ENCODE results near the gene HORMAD2.

- TF ChIP-seq CTCF (IDR thresholded peaks at IDR 0.05): no peak
- TF ChIP-seq EZH2phosphoT487 (IDR thresholded peaks at IDR 0.05): no peak
These were observed 16.1 kb upstream of the HORMAD2 start for GRCh38 chr22:30064172-30064571.
